Activated B cell treated with CpG ODN at 0.5 μM for 24 hours (primary cell): ENCODE measurements around the gene COX7B2. TPM values are rescaled to one million over a fixed set of nuclear protein-coding genes. Genes with fewer than 3 reads are reported as not detected.

ENCODE experiments used
- ATAC-seq: fragments of 200-7000 bp; cut with Tn5 transposase; one replicate; pipeline ENCODE4 v1.10.0; 2021; ENCODE audit warnings: low read depth, mild to moderate bottlenecking, moderate library complexity
- CTCF ChIA-PET: fragments of 350-600 bp; sonication (Branson Sonifier 250); formaldehyde crosslinking; loops from one replicate; lab custom pipeline; 2021; ENCODE audit warnings: antibody characterized with exemption; lab: Charles Lee
- POLR2A ChIA-PET: fragments of 350-600 bp; sonication (Branson Sonifier 250); formaldehyde crosslinking; loops from one replicate; lab custom pipeline; 2021; ENCODE audit warnings: antibody characterized with exemption; lab: Charles Lee
- DNase-seq: peaks from one replicate; pipeline ENCODE4 v3.0.0; 2022
- H3K27ac Mint-ChIP-seq: one replicate; pipeline ENCODE4 v1.8.0; 2020; ENCODE audit warnings: mixed read lengths
- H3K27me3 Mint-ChIP-seq: one replicate; pipeline ENCODE4 v1.8.0; 2021; ENCODE audit warnings: mixed read lengths
- H3K36me3 Mint-ChIP-seq: one replicate; pipeline ENCODE4 v1.8.0; 2021; ENCODE audit warnings: low read depth, mixed read lengths
- H3K4me1 Mint-ChIP-seq: one replicate; pipeline ENCODE4 v1.8.0; 2021; ENCODE audit warnings: mixed read lengths
- H3K4me3 Mint-ChIP-seq: one replicate; pipeline ENCODE4 v1.8.0; 2020; ENCODE audit warnings: mild to moderate bottlenecking, mixed read lengths
- H3K9me3 Mint-ChIP-seq: one replicate; pipeline ENCODE4 v1.8.0; 2020; ENCODE audit warnings: mixed read lengths
- CTCF ChIP-seq: fragments of 200-600 bp; IDR thresholded peaks from one replicate; pipeline ENCODE4 v1.8.0; 2022; ENCODE audit warnings: antibody characterized with exemption, mild to moderate bottlenecking
- intact Hi-C: fragments of 100-400 bp; cut with micrococcal nuclease; formaldehyde crosslinking; loops from one replicate; pipeline ENCODE4 v1.15.1; 2024
- total RNA-seq: library from RNA; stranded (reverse); gene quantifications from 2 replicates; pipeline ENCODE4 v1.2.3, GENCODE V29; 2022

The COX7B2 gene
- total RNA-seq, 1 donor from 2014 or later, result not detected

DNA sequence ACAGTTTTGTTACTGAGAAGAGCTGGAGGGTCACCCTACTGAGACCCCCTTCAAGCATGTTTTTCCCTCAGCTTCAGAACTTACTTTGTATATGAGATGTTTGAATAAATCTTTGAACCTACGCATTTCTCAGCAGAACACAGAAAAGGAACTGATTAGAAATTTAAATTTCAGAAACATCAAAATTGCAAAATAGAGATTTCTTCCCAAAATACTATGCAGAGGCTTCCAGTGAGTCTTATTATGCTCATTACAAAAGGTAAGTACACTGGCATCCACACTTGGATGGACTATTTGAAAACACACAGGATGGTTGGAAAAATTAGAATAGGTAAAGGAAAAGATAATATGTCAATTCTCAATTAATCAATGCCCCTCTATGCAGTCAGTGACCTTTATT, 91.2 kb downstream of the COX7B2 start:
- CTCF ChIA-PET, result no interaction called here
- ATAC-seq (no peak), DNase-seq (no peak)
- H3K36me3 Mint-ChIP-seq, result no peaks in the 10 kb centered on the region
- no peak overlapping the region for H3K27ac Mint-ChIP-seq
- H3K27me3 Mint-ChIP-seq, result no peaks in the 10 kb centered on the region
- intact Hi-C loops, result no loop called here
- no peaks in the 10 kb centered on the region for H3K4me1 Mint-ChIP-seq
- POLR2A ChIA-PET, result no interaction called here
- no peaks in the 10 kb centered on the region for H3K9me3 Mint-ChIP-seq
- no peak for TF ChIP-seq CTCF
- no peak overlapping the region for H3K4me3 Mint-ChIP-seq

DNA sequence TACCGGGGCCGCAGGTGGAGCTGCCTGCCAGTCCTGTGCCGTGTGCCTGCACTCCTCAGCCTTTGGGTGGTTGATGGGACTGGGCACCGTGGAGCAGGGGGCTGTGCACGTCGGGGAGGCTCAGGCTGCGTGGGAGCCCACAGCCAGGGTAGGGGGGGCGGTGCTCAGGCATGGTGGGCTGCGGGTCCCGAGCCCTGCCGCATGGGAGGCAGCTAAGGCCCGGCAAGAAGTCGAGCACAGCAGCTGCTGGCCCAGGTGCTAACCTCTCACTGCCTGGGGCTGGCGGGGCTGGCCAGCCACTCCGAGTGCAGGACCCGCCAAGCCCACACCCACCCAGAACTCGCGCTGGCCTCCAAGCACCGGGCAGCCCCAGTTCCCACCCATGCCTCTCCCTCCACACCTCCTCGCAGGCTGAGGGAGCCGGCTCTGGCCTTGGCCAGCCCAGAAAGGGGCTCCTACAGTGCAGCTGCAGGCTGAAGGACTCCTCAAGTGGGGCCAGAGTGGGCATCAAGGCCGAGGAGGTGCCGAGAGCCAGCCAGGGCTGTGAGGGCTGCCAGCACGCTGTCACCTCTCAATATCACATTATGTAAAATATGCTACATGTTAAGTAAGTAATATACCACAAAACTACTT, 104.1 kb downstream of the COX7B2 start:
- H3K9me3 Mint-ChIP-seq, result peaks cover 6% of the 10 kb centered on the region

DNA sequence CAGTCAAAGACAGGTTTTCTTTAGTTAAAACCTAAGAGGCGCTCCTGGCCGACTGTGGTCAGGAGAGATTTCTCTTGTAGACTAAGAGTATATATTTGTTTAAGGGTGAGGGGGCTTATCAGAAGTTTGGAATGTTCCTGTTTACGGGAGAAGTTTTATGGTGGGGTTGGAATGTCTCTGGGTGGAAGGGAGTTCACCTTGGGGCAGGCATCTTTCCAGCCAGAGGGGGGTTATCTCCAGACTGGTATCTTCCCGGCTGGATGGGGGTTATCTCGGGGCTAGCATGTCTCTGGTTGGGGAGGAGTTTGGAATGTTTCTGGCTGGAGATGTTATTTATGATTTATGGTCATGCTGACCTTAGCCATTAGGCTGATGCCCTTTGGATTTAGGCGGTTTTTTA, 116.0 kb downstream of the COX7B2 start:
- no peaks in the 10 kb centered on the region for H3K36me3 Mint-ChIP-seq
- no peaks in the 10 kb centered on the region for H3K27me3 Mint-ChIP-seq
- DNase-seq (no peak), ATAC-seq (no peak)
- intact Hi-C loops, result no loop called here
- H3K4me3 Mint-ChIP-seq, result no peak overlapping the region
- TF ChIP-seq CTCF, result no peak
- peaks cover 8% of the 10 kb centered on the region for H3K9me3 Mint-ChIP-seq
- no peak overlapping the region for H3K27ac Mint-ChIP-seq
- ChIA-PET POLR2A (no interaction called here), CTCF (no interaction called here)
- no peaks in the 10 kb centered on the region for H3K4me1 Mint-ChIP-seq

More for the DNA sequence above, 104.1 kb downstream of the COX7B2 start:
- CTCF ChIA-PET, result no interaction called here
- Mint-ChIP-seq H3K27ac (no peak overlapping the region), H3K4me1 (no peaks in the 10 kb centered on the region), H3K27me3 (no peaks in the 10 kb centered on the region), H3K4me3 (no peak overlapping the region), H3K36me3 (no peaks in the 10 kb centered on the region)
- ATAC-seq (no peak), DNase-seq (no peak)
- TF ChIP-seq CTCF, result no peak
- intact Hi-C loops, result no loop called here
- POLR2A ChIA-PET, result no interaction called here

- intact Hi-C loops, result no loop called here
- ChIA-PET CTCF (no interaction called here), POLR2A (no interaction called here)
- ATAC-seq, result no peak
- Mint-ChIP-seq H3K9me3 (no peaks in the 10 kb centered on the region), H3K27me3 (no peaks in the 10 kb centered on the region), H3K36me3 (no peaks in the 10 kb centered on the region), H3K27ac (no peak overlapping the region), H3K4me3 (no peak overlapping the region), H3K4me1 (no peaks in the 10 kb centered on the region)
- no peak for TF ChIP-seq CTCF
- no peak for DNase-seq
Measured at GRCh38 chr4:46781434-46782092, 127.5 kb downstream of the COX7B2 start.

GRCh38 chr4:46765465-46765864, 143.6 kb downstream of the COX7B2 start:
- Mint-ChIP-seq H3K9me3 (no peaks in the 10 kb centered on the region), H3K27ac (no peak overlapping the region), H3K4me1 (no peaks in the 10 kb centered on the region), H3K36me3 (no peaks in the 10 kb centered on the region), H3K27me3 (no peaks in the 10 kb centered on the region), H3K4me3 (no peak overlapping the region)
- no peak for DNase-seq
- intact Hi-C loops, result no loop called here
- no peak for ATAC-seq
- ChIA-PET POLR2A (no interaction called here), CTCF (no interaction called here)
- TF ChIP-seq CTCF, result no peak
